Activated CD4-positive, alpha-beta memory T cell treated with anti-CD3 and anti-CD28 coated beads for 36 hours (primary cell): ENCODE measurements around the gene PLPP3. TPM values are rescaled to one million over a fixed set of nuclear protein-coding genes. Genes with fewer than 3 reads are reported as not detected.

ENCODE experiments used
- CTCF ChIA-PET: fragments of 350-600 bp; sonication (Branson Sonifier 250); formaldehyde crosslinking; loops from one replicate; lab custom pipeline; 2021; ENCODE audit warnings: antibody characterized with exemption, inconsistent platforms; lab: Charles Lee
- POLR2A ChIA-PET: fragments of 350-600 bp; sonication (Branson Sonifier 250); formaldehyde crosslinking; loops from one replicate; lab custom pipeline; 2021; ENCODE audit warnings: antibody characterized with exemption; lab: Charles Lee
- DNase-seq: peaks from one replicate; pipeline ENCODE4 v3.0.0-alpha.2; 2020
- H3K27ac Mint-ChIP-seq: one replicate; pipeline ENCODE4 v1.8.0; 2021; ENCODE audit warnings: mixed read lengths
- H3K27me3 Mint-ChIP-seq: one replicate; pipeline ENCODE4 v1.8.0; 2021; ENCODE audit warnings: mixed read lengths
- H3K36me3 Mint-ChIP-seq: one replicate; pipeline ENCODE4 v1.8.0; 2021; ENCODE audit warnings: mixed read lengths
- H3K4me1 Mint-ChIP-seq: one replicate; pipeline ENCODE4 v1.8.0; 2021; ENCODE audit warnings: low read depth, mixed read lengths
- H3K4me3 Mint-ChIP-seq: one replicate; pipeline ENCODE4 v1.8.0; 2021; ENCODE audit warnings: mild to moderate bottlenecking, mixed read lengths
- H3K9me3 Mint-ChIP-seq: one replicate; pipeline ENCODE4 v1.8.0; 2021; ENCODE audit warnings: mixed read lengths
- intact Hi-C: fragments of 100-400 bp; cut with micrococcal nuclease; formaldehyde crosslinking; loops from one replicate; pipeline ENCODE4 v1.15.1; 2023
- total RNA-seq, 2 experiments: library from RNA; stranded (reverse); gene quantifications; one replicate each; pipeline ENCODE4 v1.2.3, GENCODE V29; 2021

The PLPP3 gene
- total RNA-seq, 2 experiments from 2014 or later, result not detected

- CTCF ChIA-PET, result no interaction called here
- POLR2A ChIA-PET, result no interaction called here
- H3K36me3 Mint-ChIP-seq, result no peaks in the 10 kb centered on the region
Observed at GRCh38 chr1:56553046-56553445, 26.3 kb downstream of the PLPP3 start.

GRCh38 chr1:56552349-56552748 is 27.0 kb downstream of the PLPP3 start:
- no peaks in the 10 kb centered on the region for H3K36me3 Mint-ChIP-seq
- intact Hi-C loops, result no loop called here
- no peak for DNase-seq
- no peaks in the 10 kb centered on the region for H3K27me3 Mint-ChIP-seq
- H3K4me1 Mint-ChIP-seq, result no peaks in the 10 kb centered on the region
- H3K27ac Mint-ChIP-seq, result no peak overlapping the region
- no peak overlapping the region for H3K4me3 Mint-ChIP-seq
- H3K9me3 Mint-ChIP-seq, result no peaks in the 10 kb centered on the region
- POLR2A ChIA-PET, result no interaction called here
- CTCF ChIA-PET, result no interaction called here

More at GRCh38 chr1:56553046-56553445, 26.3 kb downstream of the PLPP3 start:
- no peak for DNase-seq
- Mint-ChIP-seq H3K27ac (no peak overlapping the region), H3K9me3 (no peaks in the 10 kb centered on the region), H3K4me3 (no peak overlapping the region), H3K27me3 (no peaks in the 10 kb centered on the region), H3K4me1 (no peaks in the 10 kb centered on the region)
- intact Hi-C loops, result no loop called here

GRCh38 chr1:56551691-56552090 is 27.7 kb downstream of the PLPP3 start:
- intact Hi-C loops, result no loop called here
- H3K36me3 Mint-ChIP-seq, result no peaks in the 10 kb centered on the region
- H3K27ac Mint-ChIP-seq, result no peak overlapping the region
- H3K4me1 Mint-ChIP-seq, result no peaks in the 10 kb centered on the region
- no peaks in the 10 kb centered on the region for H3K27me3 Mint-ChIP-seq
- POLR2A ChIA-PET, result no interaction called here
- H3K9me3 Mint-ChIP-seq, result no peaks in the 10 kb centered on the region
- CTCF ChIA-PET, result no interaction called here
- H3K4me3 Mint-ChIP-seq, result no peak overlapping the region
- DNase-seq, result no peak

DNA sequence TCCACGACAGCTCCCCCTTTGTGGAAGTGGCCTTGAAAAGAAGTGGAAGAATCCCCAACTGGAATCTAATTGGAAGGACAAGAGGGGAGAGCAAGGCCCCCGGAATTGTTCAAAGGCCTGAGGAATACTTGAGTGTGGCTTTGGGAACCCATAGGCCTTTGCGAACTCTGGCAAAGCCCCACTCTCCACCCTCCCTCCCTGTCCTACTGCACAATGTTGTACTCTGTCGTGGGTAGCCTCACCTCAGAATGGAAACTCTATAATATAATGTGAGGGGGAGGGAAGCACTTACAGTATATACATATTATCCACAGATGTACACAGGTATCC is 28.5 kb downstream of the PLPP3 start:
- no peaks in the 10 kb centered on the region for H3K9me3 Mint-ChIP-seq
- DNase-seq, result no peak
- H3K27ac Mint-ChIP-seq, result no peak overlapping the region
- ChIA-PET POLR2A (no interaction called here), CTCF (no interaction called here)
- intact Hi-C loops, result no loop called here
- H3K27me3 Mint-ChIP-seq, result no peaks in the 10 kb centered on the region
- H3K4me3 Mint-ChIP-seq, result no peak overlapping the region
- no peaks in the 10 kb centered on the region for H3K4me1 Mint-ChIP-seq
- no peaks in the 10 kb centered on the region for H3K36me3 Mint-ChIP-seq

GRCh38 chr1:56550138-56550858 is 29.1 kb downstream of the PLPP3 start:
- no peaks in the 10 kb centered on the region for H3K27me3 Mint-ChIP-seq
- no peaks in the 10 kb centered on the region for H3K36me3 Mint-ChIP-seq
- no peak overlapping the region for H3K27ac Mint-ChIP-seq
- no peak overlapping the region for H3K4me3 Mint-ChIP-seq
- H3K4me1 Mint-ChIP-seq, result no peaks in the 10 kb centered on the region
- ChIA-PET CTCF (no interaction called here), POLR2A (no interaction called here)
- no peak for DNase-seq
- intact Hi-C loops, result no loop called here
- no peaks in the 10 kb centered on the region for H3K9me3 Mint-ChIP-seq

DNA sequence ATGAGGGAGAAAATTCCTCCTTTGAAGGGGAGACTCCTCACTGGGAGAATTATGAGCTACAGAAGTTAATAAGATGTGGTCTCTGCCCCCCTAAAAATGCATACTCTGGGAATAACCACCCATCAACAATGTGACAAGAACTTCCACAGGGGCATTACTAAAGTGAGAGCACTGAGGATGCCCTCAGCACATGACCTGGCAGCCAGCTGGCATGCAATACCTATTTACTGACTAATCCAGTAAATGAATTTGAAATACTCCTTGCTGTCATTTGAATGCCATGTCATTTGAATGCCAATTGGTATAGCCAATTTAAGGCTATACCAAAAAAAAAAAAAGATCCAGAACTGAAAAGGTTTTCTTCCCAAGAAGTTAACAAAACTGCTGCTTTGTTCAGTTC is 30.8 kb downstream of the PLPP3 start:
- ChIA-PET CTCF (no interaction called here), POLR2A (no interaction called here)
- DNase-seq, result no peak
- intact Hi-C loops, result no loop called here
- no peaks in the 10 kb centered on the region for H3K36me3 Mint-ChIP-seq
- no peaks in the 10 kb centered on the region for H3K27me3 Mint-ChIP-seq
- no peak overlapping the region for H3K27ac Mint-ChIP-seq
- H3K4me3 Mint-ChIP-seq, result no peak overlapping the region
- H3K9me3 Mint-ChIP-seq, result no peaks in the 10 kb centered on the region
- no peaks in the 10 kb centered on the region for H3K4me1 Mint-ChIP-seq

DNA sequence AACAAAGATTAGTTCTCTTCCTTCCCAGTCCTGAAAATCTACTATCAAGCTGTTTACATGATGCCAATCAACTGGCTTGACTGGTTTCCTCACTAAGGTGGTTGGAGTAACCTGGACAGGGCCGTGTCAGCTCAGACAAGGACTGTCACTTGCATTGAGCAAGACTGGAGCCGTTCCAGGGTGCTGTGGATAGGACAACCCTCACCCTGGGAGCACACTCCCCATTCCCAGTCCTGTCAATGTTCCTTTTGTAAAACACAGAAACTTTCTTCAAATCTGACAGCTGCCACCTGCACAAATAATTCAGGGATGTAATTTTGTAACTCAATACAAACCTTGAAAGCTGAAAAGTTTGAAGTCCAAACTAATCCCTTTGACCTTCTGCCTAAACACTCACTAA is 31.4 kb downstream of the PLPP3 start:
- H3K4me3 Mint-ChIP-seq, result no peak overlapping the region
- DNase-seq, result no peak
- intact Hi-C loops, result no loop called here
- ChIA-PET CTCF (no interaction called here), POLR2A (no interaction called here)
- H3K4me1 Mint-ChIP-seq, result no peaks in the 10 kb centered on the region
- no peak overlapping the region for H3K27ac Mint-ChIP-seq
- H3K36me3 Mint-ChIP-seq, result no peaks in the 10 kb centered on the region
- no peaks in the 10 kb centered on the region for H3K9me3 Mint-ChIP-seq
- no peaks in the 10 kb centered on the region for H3K27me3 Mint-ChIP-seq

- intact Hi-C loops, result no loop called here
- no peak overlapping the region for H3K27ac Mint-ChIP-seq
- CTCF ChIA-PET, result no interaction called here
Observed at GRCh38 chr1:56547473-56547872, 31.9 kb downstream of the PLPP3 start.

GRCh38 chr1:56545711-56546110 is 33.7 kb downstream of the PLPP3 start:
- no peak overlapping the region for H3K4me3 Mint-ChIP-seq
- no peak overlapping the region for H3K27ac Mint-ChIP-seq
- CTCF ChIA-PET, result no interaction called here
- H3K27me3 Mint-ChIP-seq, result no peaks in the 10 kb centered on the region
- H3K9me3 Mint-ChIP-seq, result no peaks in the 10 kb centered on the region
- intact Hi-C loops, result no loop called here
- DNase-seq, result no peak
- no peaks in the 10 kb centered on the region for H3K4me1 Mint-ChIP-seq
- POLR2A ChIA-PET, result no interaction called here
- H3K36me3 Mint-ChIP-seq, result no peaks in the 10 kb centered on the region

More at GRCh38 chr1:56547473-56547872, 31.9 kb downstream of the PLPP3 start:
- Mint-ChIP-seq H3K4me3 (no peak overlapping the region), H3K9me3 (no peaks in the 10 kb centered on the region), H3K27me3 (no peaks in the 10 kb centered on the region), H3K36me3 (no peaks in the 10 kb centered on the region), H3K4me1 (no peaks in the 10 kb centered on the region)
- DNase-seq, result no peak
- POLR2A ChIA-PET, result no interaction called here

GRCh38 chr1:56543783-56544612 is 35.4 kb downstream of the PLPP3 start:
- Mint-ChIP-seq H3K4me3 (no peak overlapping the region), H3K36me3 (no peaks in the 10 kb centered on the region), H3K27me3 (no peaks in the 10 kb centered on the region), H3K4me1 (no peaks in the 10 kb centered on the region), H3K27ac (no peak overlapping the region), H3K9me3 (no peaks in the 10 kb centered on the region)
- ChIA-PET CTCF (no interaction called here), POLR2A (no interaction called here)
- no peak for DNase-seq
- intact Hi-C loops, result no loop called here

- Mint-ChIP-seq H3K36me3 (no peaks in the 10 kb centered on the region), H3K4me3 (no peak overlapping the region), H3K9me3 (no peaks in the 10 kb centered on the region), H3K27me3 (no peaks in the 10 kb centered on the region), H3K4me1 (no peaks in the 10 kb centered on the region), H3K27ac (no peak overlapping the region)
- POLR2A ChIA-PET, result no interaction called here
- DNase-seq, result no peak
- CTCF ChIA-PET, result no interaction called here
- intact Hi-C loops, result no loop called here
Observed at GRCh38 chr1:56542651-56543050, 36.7 kb downstream of the PLPP3 start.

- Mint-ChIP-seq H3K4me3 (no peak overlapping the region), H3K9me3 (no peaks in the 10 kb centered on the region), H3K4me1 (no peaks in the 10 kb centered on the region), H3K27ac (no peak overlapping the region), H3K27me3 (no peaks in the 10 kb centered on the region), H3K36me3 (no peaks in the 10 kb centered on the region)
- DNase-seq, result no peak
- POLR2A ChIA-PET, result no interaction called here
- intact Hi-C loops, result no loop called here
- CTCF ChIA-PET, result no interaction called here
Observed at GRCh38 chr1:56541408-56541807, 38.0 kb downstream of the PLPP3 start.

DNA sequence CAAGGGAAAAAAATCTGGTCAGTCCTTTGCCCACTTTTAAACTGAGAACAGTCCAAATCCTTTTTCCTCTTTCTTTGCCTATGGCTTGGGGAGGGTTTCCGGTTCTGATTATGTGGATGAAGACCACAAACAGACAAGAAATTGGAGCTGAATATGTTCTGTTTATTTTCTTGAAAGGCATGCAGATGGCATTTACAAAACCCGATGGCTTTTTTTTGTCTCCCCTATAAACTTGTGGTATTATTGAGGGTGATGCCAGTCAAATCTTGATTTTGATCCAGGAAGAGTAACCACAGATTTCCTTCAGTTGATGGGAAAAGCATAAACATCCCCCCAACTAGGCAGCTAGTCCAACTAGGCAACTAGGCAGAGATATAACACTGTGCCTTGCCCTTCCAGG is 38.9 kb downstream of the PLPP3 start:
- H3K36me3 Mint-ChIP-seq, result no peaks in the 10 kb centered on the region
- no peaks in the 10 kb centered on the region for H3K4me1 Mint-ChIP-seq
- intact Hi-C loops, result no loop called here
- no peak for DNase-seq
- no peaks in the 10 kb centered on the region for H3K9me3 Mint-ChIP-seq
- POLR2A ChIA-PET, result no interaction called here
- CTCF ChIA-PET, result no interaction called here
- H3K27me3 Mint-ChIP-seq, result no peaks in the 10 kb centered on the region
- no peak overlapping the region for H3K4me3 Mint-ChIP-seq
- H3K27ac Mint-ChIP-seq, result no peak overlapping the region
